NCI-H345 treated with DMSO at 0.1 percent for 48 hours (cell line): Measurements from ENCODE around the gene CPLX1.
A peak's percentile ranks its signal among the peaks of the same experiment; 100 is the strongest.
"Not testable (repeated sequence)": the region's sequence is repeated elsewhere in the genome, so short reads cannot be mapped to it uniquely, and the experiment has no call there.

ENCODE experiments used
- DNase-seq: peaks from one replicate; lab custom pipeline; 2025; ENCODE audit not compliant: unreplicated experiment; lab: John Stamatoyannopoulos, UW

Gene CPLX1

GRCh38 chr4:761739-762138 lies 64.2 kb downstream of the CPLX1 start:
- no peak for DNase-seq

- no peak for DNase-seq
Measured at GRCh38 chr4:761086-761485, 64.8 kb downstream of the CPLX1 start.

GRCh38 chr4:760616-761015 lies 65.3 kb downstream of the CPLX1 start:
- DNase-seq, result no peak

GRCh38 chr4:759810-760209 lies 66.1 kb downstream of the CPLX1 start:
- DNase-seq, result not testable (repeated sequence)

GRCh38 chr4:757111-757510 lies 68.8 kb downstream of the CPLX1 start:
- DNase-seq, result no peak

GRCh38 chr4:754221-755120 lies 71.5 kb downstream of the CPLX1 start:
- DNase-seq, result no peak

- not testable (repeated sequence) for DNase-seq
Measured at GRCh38 chr4:753186-753585, 72.7 kb downstream of the CPLX1 start.

- peak; percentile 24 for DNase-seq
Measured at GRCh38 chr4:752196-752861, 73.6 kb downstream of the CPLX1 start.

GRCh38 chr4:751676-752075 lies 74.3 kb downstream of the CPLX1 start:
- DNase-seq, result peak; percentile 68

GRCh38 chr4:749698-750666 lies 75.9 kb downstream of the CPLX1 start:
- DNase-seq, result no peak

GRCh38 chr4:748461-748860 lies 77.5 kb downstream of the CPLX1 start:
- no peak for DNase-seq

GRCh38 chr4:747546-748170 lies 78.3 kb downstream of the CPLX1 start:
- no peak for DNase-seq

GRCh38 chr4:744212-744841 lies 81.6 kb downstream of the CPLX1 start:
- DNase-seq, result no peak

GRCh38 chr4:743463-744211 lies 82.3 kb downstream of the CPLX1 start:
- no peak for DNase-seq

- peak; percentile 13 for DNase-seq
Measured at GRCh38 chr4:742742-743311, 83.1 kb downstream of the CPLX1 start.

- DNase-seq, result no peak
Measured at GRCh38 chr4:742096-742741, 83.7 kb downstream of the CPLX1 start.

- DNase-seq, result no peak
Measured at GRCh38 chr4:740656-741282, 85.2 kb downstream of the CPLX1 start.

GRCh38 chr4:740011-740410 lies 85.9 kb downstream of the CPLX1 start:
- no peak for DNase-seq
